Measurements from ENCODE around the gene SLC23A2.

The SLC23A2 gene

GRCh38 chr20:4920131-4920530, 81.2 kb downstream of the SLC23A2 start:
- DNase-seq (ENCODE audit: low read depth, low spot score): peak; percentile 17
- no peak overlapping the region for H3K4me3 ChIP-seq (ENCODE audit: low read depth, low read length)
- in situ Hi-C loops (cut with HindIII; ENCODE audit: low sequenced_read_pairs): no loop called here
- no peak for TF ChIP-seq CTCF (IDR thresholded peaks at IDR 0.05; ENCODE audit: low read depth, low read length)

GRCh38 chr20:4919047-4919704, 82.1 kb downstream of the SLC23A2 start:
- no peak for TF ChIP-seq CTCF (IDR thresholded peaks at IDR 0.05; ENCODE audit: low read depth, low read length)
- in situ Hi-C loops (cut with HindIII; ENCODE audit: low sequenced_read_pairs): no loop called here
- no peak overlapping the region for H3K4me3 ChIP-seq (ENCODE audit: low read depth, low read length)
- DNase-seq (ENCODE audit: low read depth, low spot score): no peak

GRCh38 chr20:4918473-4918872, 82.8 kb downstream of the SLC23A2 start:
- no peak for DNase-seq (ENCODE audit: low read depth, low spot score)
- TF ChIP-seq CTCF (IDR thresholded peaks at IDR 0.05; ENCODE audit: low read depth, low read length): no peak
- no peak overlapping the region for H3K4me3 ChIP-seq (ENCODE audit: low read depth, low read length)
- in situ Hi-C loops (cut with HindIII; ENCODE audit: low sequenced_read_pairs): no loop called here

GRCh38 chr20:4916971-4917881, 84.1 kb downstream of the SLC23A2 start:
- no peak overlapping the region for H3K4me3 ChIP-seq (ENCODE audit: low read depth, low read length)
- TF ChIP-seq CTCF (IDR thresholded peaks at IDR 0.05; ENCODE audit: low read depth, low read length): peak; percentile 8
- DNase-seq (ENCODE audit: low read depth, low spot score): peak; percentile 65
- in situ Hi-C loops (cut with HindIII; ENCODE audit: low sequenced_read_pairs): no loop called here

- no peak for TF ChIP-seq CTCF (IDR thresholded peaks at IDR 0.05; ENCODE audit: low read depth, low read length)
- in situ Hi-C loops (cut with HindIII; ENCODE audit: low sequenced_read_pairs): no loop called here
- no peak overlapping the region for H3K4me3 ChIP-seq (ENCODE audit: low read depth, low read length)
- no peak for DNase-seq (ENCODE audit: low read depth, low spot score)
Observed at GRCh38 chr20:4913147-4913546, 88.2 kb downstream of the SLC23A2 start.

GRCh38 chr20:4912380-4913142, 88.7 kb downstream of the SLC23A2 start:
- no peak for DNase-seq (ENCODE audit: low read depth, low spot score)
- in situ Hi-C loops (cut with HindIII; ENCODE audit: low sequenced_read_pairs): no loop called here
- TF ChIP-seq CTCF (IDR thresholded peaks at IDR 0.05; ENCODE audit: low read depth, low read length): no peak
- H3K4me3 ChIP-seq (ENCODE audit: low read depth, low read length): no peak overlapping the region

All from astrocyte of the spinal cord (primary cell).